ENCODE results near the gene CCDC12. TPM values are rescaled to one million over a fixed set of nuclear protein-coding genes. Genes with fewer than 3 reads are reported as not detected.
A peak's percentile ranks its signal among the peaks of the same experiment; 100 is the strongest.

The CCDC12 gene
- total and polyA plus RNA-seq, 9 of the 15 experiments (the other 6 are each of a cell fraction or from before 2014, with no cell fraction given): 8.9 to 201 (median 86.9) TPM

DNA sequence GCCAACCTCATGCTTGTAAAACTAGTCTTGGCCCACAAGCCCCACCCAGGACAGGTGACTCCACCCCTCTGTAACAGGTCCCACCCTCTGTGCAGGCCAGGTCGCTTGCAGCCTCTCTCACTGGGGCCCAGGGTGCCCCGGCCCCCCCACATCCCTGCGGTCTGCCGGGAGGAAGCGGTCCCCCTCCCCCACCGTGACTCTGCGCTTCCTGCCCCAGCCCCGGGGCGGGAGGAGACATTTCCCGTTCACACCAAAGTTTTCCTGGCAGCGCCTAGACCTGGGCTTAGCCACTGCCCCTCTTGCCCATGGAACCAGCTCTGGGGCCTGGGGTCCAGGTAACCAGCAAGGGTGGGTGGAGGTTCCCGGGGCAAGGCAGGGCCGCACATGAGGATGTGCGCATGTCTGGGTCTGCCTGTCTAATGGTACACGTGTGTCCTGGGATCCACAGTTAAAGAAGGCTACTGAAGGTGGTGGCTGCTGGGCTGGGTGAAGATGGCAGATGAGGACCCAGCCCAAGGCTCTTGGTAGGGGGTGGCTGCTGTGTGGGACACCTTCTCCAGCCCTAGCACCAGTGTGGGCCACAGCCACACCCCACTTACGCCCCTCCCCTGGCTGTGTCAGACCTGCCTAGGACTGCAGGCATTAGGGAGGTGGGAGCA is 11.3 kb upstream of the CCDC12 start (continued):
- 0 out of 2 replicates have a peak, but pooled peaks have one; percentile 17 for TF ChIP-seq ZNF431 (CRISPR knock-in tag; IDR thresholded peaks at IDR 0.05)
- TF ChIP-seq NR2F6 (CRISPR knock-in tag; IDR thresholded peaks at IDR 0.05): no peak
- TF ChIP-seq, protein P1, sequence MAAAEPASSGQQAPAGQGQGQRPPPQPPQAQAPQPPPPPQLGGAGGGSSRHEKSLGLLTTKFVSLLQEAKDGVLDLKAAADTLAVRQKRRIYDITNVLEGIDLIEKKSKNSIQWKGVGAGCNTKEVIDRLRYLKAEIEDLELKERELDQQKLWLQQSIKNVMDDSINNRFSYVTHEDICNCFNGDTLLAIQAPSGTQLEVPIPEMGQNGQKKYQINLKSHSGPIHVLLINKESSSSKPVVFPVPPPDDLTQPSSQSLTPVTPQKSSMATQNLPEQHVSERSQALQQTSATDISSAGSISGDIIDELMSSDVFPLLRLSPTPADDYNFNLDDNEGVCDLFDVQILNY (CRISPR knock-in tag; IDR thresholded peaks at IDR 0.05): peak; percentile 72; the same call in 1 of the 2 replicates
- TF ChIP-seq PTBP1 (IDR thresholded peaks at IDR 0.05; ENCODE audit: low read depth, low read length): no peak
- 0 out of 2 replicates have a peak, but pooled peaks have one; percentile 53 for TF ChIP-seq PHB (CRISPR knock-in tag; IDR thresholded peaks at IDR 0.05)
- 0 out of 2 replicates have a peak, but pooled peaks have one; percentile 21 for TF ChIP-seq CBFA2T2 (conservative IDR thresholded peaks at IDR 0.05)
- TF ChIP-seq, protein P2, sequence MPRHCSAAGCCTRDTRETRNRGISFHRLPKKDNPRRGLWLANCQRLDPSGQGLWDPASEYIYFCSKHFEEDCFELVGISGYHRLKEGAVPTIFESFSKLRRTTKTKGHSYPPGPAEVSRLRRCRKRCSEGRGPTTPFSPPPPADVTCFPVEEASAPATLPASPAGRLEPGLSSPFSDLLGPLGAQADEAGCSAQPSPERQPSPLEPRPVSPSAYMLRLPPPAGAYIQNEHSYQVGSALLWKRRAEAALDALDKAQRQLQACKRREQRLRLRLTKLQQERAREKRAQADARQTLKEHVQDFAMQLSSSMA (CRISPR knock-in tag; IDR thresholded peaks at IDR 0.05): peak; percentile 67; the same call in 1 of the 2 replicates
- TF ChIP-seq, protein P3, sequence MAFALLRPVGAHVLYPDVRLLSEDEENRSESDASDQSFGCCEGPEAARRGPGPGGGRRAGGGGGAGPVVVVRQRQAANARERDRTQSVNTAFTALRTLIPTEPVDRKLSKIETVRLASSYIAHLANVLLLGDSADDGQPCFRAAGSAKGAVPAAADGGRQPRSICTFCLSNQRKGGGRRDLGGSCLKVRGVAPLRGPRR (CRISPR knock-in tag; IDR thresholded peaks at IDR 0.05): no peak
- TF ChIP-seq RNF2 (IDR thresholded peaks at IDR 0.05): peak; percentile 99
- no peak for TF ChIP-seq WHSC1 (IDR thresholded peaks at IDR 0.05; ENCODE audit: low read length)
- peak; percentile 49 for TF ChIP-seq CBFA2T3 (IDR thresholded peaks at IDR 0.05)
- TF ChIP-seq JUND (IDR thresholded peaks at IDR 0.05; ENCODE audit: borderline replicate concordance, low read depth, low read length): peak; percentile 71
- TF ChIP-seq JUND (tag; IDR thresholded peaks at IDR 0.05; ENCODE audit: borderline replicate concordance, low read depth, low read length): peak; percentile 59; the same call in 1 of the 3 replicates
- peak; percentile 24; the same call in 1 of the 2 replicates for TF ChIP-seq TARDBP (IDR thresholded peaks at IDR 0.05)
- peak; percentile 100 for TF ChIP-seq ZFP36 (IDR thresholded peaks at IDR 0.05; ENCODE audit: low read depth, low read length, partially characterized antibody)
- peak; percentile 64 for TF ChIP-seq NR2C2 (CRISPR knock-in tag; IDR thresholded peaks at IDR 0.05)
- TF ChIP-seq NR2C2 (tag; IDR thresholded peaks at IDR 0.05): peak; percentile 86
- TF ChIP-seq, protein P4, sequence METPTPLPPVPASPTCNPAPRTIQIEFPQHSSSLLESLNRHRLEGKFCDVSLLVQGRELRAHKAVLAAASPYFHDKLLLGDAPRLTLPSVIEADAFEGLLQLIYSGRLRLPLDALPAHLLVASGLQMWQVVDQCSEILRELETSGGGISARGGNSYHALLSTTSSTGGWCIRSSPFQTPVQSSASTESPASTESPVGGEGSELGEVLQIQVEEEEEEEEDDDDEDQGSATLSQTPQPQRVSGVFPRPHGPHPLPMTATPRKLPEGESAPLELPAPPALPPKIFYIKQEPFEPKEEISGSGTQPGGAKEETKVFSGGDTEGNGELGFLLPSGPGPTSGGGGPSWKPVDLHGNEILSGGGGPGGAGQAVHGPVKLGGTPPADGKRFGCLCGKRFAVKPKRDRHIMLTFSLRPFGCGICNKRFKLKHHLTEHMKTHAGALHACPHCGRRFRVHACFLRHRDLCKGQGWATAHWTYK (CRISPR knock-in tag; IDR thresholded peaks at IDR 0.05): peak; percentile 84
- peak; percentile 96; the same call in 1 of the 2 replicates for TF ChIP-seq GATAD2A (IDR thresholded peaks at IDR 0.05)
- TF ChIP-seq RBFOX2 (IDR thresholded peaks at IDR 0.05; ENCODE audit: low read depth, low read length): peak; percentile 90
- TF ChIP-seq TRIM24 (IDR thresholded peaks at IDR 0.05): peak; percentile 76 to 87; a peak in 3 of 4 replicates
- TF ChIP-seq SMAD3 (CRISPR knock-in tag; conservative IDR thresholded peaks at IDR 0.05): no peak
- TF ChIP-seq, protein P5, sequence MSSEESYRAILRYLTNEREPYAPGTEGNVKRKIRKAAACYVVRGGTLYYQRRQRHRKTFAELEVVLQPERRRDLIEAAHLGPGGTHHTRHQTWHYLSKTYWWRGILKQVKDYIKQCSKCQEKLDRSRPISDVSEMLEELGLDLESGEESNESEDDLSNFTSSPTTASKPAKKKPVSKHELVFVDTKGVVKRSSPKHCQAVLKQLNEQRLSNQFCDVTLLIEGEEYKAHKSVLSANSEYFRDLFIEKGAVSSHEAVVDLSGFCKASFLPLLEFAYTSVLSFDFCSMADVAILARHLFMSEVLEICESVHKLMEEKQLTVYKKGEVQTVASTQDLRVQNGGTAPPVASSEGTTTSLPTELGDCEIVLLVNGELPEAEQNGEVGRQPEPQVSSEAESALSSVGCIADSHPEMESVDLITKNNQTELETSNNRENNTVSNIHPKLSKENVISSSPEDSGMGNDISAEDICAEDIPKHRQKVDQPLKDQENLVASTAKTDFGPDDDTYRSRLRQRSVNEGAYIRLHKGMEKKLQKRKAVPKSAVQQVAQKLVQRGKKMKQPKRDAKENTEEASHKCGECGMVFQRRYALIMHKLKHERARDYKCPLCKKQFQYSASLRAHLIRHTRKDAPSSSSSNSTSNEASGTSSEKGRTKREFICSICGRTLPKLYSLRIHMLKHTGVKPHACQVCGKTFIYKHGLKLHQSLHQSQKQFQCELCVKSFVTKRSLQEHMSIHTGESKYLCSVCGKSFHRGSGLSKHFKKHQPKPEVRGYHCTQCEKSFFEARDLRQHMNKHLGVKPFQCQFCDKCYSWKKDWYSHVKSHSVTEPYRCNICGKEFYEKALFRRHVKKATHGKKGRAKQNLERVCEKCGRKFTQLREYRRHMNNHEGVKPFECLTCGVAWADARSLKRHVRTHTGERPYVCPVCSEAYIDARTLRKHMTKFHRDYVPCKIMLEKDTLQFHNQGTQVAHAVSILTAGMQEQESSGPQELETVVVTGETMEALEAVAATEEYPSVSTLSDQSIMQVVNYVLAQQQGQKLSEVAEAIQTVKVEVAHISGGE (CRISPR knock-in tag; IDR thresholded peaks at IDR 0.05): peak in 1 of 3 experiments; percentile 81; a peak in 1 of 6 replicates
